Measurements from ENCODE around the gene SLC7A14.

DNA sequence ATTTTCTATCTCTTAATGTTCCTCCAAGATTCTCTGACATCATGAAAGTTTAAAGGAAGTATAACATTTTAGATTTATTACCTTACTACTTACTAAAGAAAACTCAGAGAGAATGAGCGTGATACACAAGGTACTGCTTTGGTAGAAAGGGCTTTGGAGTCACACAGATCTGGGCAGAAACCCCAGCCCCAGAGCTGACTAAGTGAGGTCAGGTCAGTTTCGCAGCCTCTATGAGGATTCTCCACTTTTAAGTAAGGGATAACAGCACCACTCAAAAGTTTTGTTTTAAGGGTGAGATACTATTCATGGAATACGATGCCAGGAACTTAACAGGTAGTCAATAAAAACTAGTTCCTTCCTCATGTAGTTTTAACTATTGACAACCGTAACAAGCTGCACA lies 91.1 kb downstream of the SLC7A14 start:
- TF ChIP-seq, protein P1, sequence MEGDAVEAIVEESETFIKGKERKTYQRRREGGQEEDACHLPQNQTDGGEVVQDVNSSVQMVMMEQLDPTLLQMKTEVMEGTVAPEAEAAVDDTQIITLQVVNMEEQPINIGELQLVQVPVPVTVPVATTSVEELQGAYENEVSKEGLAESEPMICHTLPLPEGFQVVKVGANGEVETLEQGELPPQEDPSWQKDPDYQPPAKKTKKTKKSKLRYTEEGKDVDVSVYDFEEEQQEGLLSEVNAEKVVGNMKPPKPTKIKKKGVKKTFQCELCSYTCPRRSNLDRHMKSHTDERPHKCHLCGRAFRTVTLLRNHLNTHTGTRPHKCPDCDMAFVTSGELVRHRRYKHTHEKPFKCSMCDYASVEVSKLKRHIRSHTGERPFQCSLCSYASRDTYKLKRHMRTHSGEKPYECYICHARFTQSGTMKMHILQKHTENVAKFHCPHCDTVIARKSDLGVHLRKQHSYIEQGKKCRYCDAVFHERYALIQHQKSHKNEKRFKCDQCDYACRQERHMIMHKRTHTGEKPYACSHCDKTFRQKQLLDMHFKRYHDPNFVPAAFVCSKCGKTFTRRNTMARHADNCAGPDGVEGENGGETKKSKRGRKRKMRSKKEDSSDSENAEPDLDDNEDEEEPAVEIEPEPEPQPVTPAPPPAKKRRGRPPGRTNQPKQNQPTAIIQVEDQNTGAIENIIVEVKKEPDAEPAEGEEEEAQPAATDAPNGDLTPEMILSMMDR (IDR thresholded peaks at IDR 0.05; ENCODE audit: low read length): no peak
- no peak for TF ChIP-seq EZH2 (optimal IDR thresholded peaks at IDR 0.05; ENCODE audit: low read depth, low read length)
